ENCODE data around the gene MAPK1. TPM values are rescaled to one million over a fixed set of nuclear protein-coding genes. Genes with fewer than 3 reads are reported as not detected.

MAPK1 gene
- total RNA-seq, 1 experiment from 2014 or later, result 90.3 TPM

DNA sequence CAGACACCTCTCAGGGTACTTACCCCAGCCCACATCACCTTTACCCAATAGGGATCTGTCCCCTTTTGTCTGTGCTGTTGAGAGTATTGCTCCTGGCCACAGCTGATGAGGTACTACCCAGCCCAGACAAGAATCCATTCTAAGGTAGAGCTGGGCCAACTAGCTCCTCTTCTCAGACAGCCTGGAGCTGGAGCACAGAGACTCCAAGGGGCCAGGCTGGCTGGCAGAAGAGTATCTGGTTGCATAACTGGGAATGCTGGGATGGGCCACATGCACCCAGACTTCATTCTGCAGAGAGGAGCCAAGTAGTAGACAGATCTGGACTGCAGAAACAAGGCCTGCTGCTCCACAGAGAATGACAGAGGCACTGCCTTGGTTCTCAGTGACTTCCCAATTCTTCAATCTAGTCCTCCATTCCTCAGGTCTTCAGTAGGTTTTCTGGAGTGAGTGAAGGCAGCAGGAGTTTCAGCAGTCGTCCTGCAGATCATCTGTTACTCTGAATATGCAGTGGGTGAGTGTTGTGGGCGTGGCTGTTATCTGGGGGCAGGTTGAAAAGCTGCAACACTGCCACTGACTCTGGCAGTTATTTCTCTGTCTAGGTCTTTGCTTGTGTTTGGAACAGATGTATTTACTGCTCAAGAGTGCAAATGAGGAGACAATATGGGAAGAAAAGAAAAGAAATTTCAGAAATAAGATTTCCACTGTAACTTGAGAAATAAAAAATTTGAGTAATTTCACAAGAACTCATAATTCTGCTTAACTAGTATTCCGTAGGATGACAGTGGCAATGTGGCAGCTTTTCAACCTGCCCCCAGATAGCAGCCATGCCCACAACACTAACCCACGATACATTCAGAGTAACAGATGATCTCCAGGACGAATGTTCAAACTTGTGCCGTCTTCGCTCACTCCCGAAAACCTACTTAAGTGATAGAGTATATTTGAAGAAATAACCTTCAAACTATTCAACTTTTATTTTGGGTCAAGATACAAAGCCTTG lies 34.9 kb downstream of the MAPK1 start:
- Histone ChIP-seq H3K27ac (ENCODE audit: insufficient read length, low read depth, low read length) (no peak overlapping the region), H2BK120ac (ENCODE audit: low read depth, low read length, poor library complexity, severe bottlenecking) (no peak overlapping the region), H2BK5ac (ENCODE audit: insufficient read length, low read length) (no peak overlapping the region), H3K56ac (ENCODE audit: insufficient read length, low read depth, low read length) (no peak overlapping the region), H3K9ac (ENCODE audit: extremely low read depth, insufficient read length, low read length) (no peak overlapping the region), H3K4ac (ENCODE audit: low read depth, low read length) (no peak overlapping the region), H3K14ac (ENCODE audit: insufficient read depth, low read length) (no peak overlapping the region), H2AK5ac (ENCODE audit: insufficient read length, low read length) (no peak overlapping the region), H3K79me2 (ENCODE audit: insufficient read depth, low read length) (peaks cover 25% of the 10 kb centered on the region), H4K8ac (replicated peaks; ENCODE audit: insufficient read length, low read depth, low read length) (no peak overlapping the region), H3K18ac (ENCODE audit: insufficient read length, low read depth, low read length) (no peak overlapping the region), H3K23me2 (ENCODE audit: insufficient read length, low read depth, low read length, poor library complexity, severe bottlenecking) (no peaks in the 10 kb centered on the region), H3K9me3 (ENCODE audit: control insufficient read depth, low read depth, low read length) (no peaks in the 10 kb centered on the region), H2AFZ (ENCODE audit: low read length) (no peak overlapping the region), H3K27me3 (ENCODE audit: insufficient read depth, low read length) (no peaks in the 10 kb centered on the region; the same call in 1 of the 2 replicates), H2BK20ac (ENCODE audit: low read depth, low read length, poor library complexity, severe bottlenecking) (no peak overlapping the region), H2BK15ac (ENCODE audit: low read depth, low read length) (no peak overlapping the region), H3K23ac (ENCODE audit: insufficient read length, low read depth, low read length) (no peak overlapping the region), H3T11ph (ENCODE audit: low read length) (no peak overlapping the region), H4K91ac (ENCODE audit: insufficient read length, low read depth, low read length) (no peak overlapping the region), H3K4me2 (ENCODE audit: insufficient read depth, insufficient read length, low read length) (no peak overlapping the region), H2BK12ac (ENCODE audit: insufficient read length, low read depth, low read length) (no peak overlapping the region), H3K4me1 (ENCODE audit: insufficient read depth, low read length) (no peaks in the 10 kb centered on the region; the same call in 1 of the 2 replicates), H4K5ac (ENCODE audit: insufficient read length, low read depth, low read length) (no peak overlapping the region), H3K79me1 (ENCODE audit: insufficient read depth, low read depth, low read length, poor library complexity, severe bottlenecking) (peaks cover 24% of the 10 kb centered on the region), H4K20me1 (ENCODE audit: control insufficient read depth, insufficient read depth, insufficient read length) (no peaks in the 10 kb centered on the region)
- H3K4me1 Mint-ChIP-seq, result peaks cover 28 to 34% of the 10 kb centered on the region in 2 experiments
- H3K36me3 Mint-ChIP-seq (ENCODE audit: insufficient read depth in 1 of 3, low read depth in 3 of 3), result no peaks in the 10 kb centered on the region
- no peaks in the 10 kb centered on the region for H3K27me3 Mint-ChIP-seq (ENCODE audit: low read depth)
- no peak for DNase-seq
- TF ChIP-seq, protein P1, sequence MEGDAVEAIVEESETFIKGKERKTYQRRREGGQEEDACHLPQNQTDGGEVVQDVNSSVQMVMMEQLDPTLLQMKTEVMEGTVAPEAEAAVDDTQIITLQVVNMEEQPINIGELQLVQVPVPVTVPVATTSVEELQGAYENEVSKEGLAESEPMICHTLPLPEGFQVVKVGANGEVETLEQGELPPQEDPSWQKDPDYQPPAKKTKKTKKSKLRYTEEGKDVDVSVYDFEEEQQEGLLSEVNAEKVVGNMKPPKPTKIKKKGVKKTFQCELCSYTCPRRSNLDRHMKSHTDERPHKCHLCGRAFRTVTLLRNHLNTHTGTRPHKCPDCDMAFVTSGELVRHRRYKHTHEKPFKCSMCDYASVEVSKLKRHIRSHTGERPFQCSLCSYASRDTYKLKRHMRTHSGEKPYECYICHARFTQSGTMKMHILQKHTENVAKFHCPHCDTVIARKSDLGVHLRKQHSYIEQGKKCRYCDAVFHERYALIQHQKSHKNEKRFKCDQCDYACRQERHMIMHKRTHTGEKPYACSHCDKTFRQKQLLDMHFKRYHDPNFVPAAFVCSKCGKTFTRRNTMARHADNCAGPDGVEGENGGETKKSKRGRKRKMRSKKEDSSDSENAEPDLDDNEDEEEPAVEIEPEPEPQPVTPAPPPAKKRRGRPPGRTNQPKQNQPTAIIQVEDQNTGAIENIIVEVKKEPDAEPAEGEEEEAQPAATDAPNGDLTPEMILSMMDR (conservative IDR thresholded peaks at IDR 0.05), result no peak
- no CpG with 5 or more reads among the region's 8 CpGs for WGBS (ENCODE audit: extremely low coverage, insufficient read length, low lambda C conversion rate)
- H3K27ac Mint-ChIP-seq, result peak overlapping the region in 1 of 3 experiments; percentile 6; a peak in 1 of 7 replicates
- H3K4me3 Mint-ChIP-seq, result no peak overlapping the region
- H3K9me3 Mint-ChIP-seq, result no peaks in the 10 kb centered on the region

Measured in H9 (cell line).